ENCODE results near the gene RNF138. TPM values are rescaled to one million over a fixed set of nuclear protein-coding genes. Genes with fewer than 3 reads are reported as not detected.

RNF138 gene
- total RNA-seq, 4 donors from 2014 or later, result 13.2 to 28.6 (median 15.4) TPM

GRCh38 chr18:32091325-32091723 is 350 bp upstream of the RNF138 start:
- DNase-seq, result no peak
- 22 to 35% methylated on average over 6 to 7 of the region's 7 CpGs for WGBS, 2 donors

GRCh38 chr18:32092422-32093101 is 888 bp downstream of the RNF138 start:
- Histone ChIP-seq H3K9me3 (no peaks in the 10 kb centered on the region), H3K4me3 (peak overlapping the region; percentile 75 to 96 (median 83)), H3K27ac (peak overlapping the region; percentile 99 to 100 (median 100)), H3K27me3 (no peaks in the 10 kb centered on the region), H3K36me3 (peaks cover 0 to 11% (median 0%) of the 10 kb centered on the region in 3 donors), H3K4me1 (peaks cover 5 to 53% (median 20%) of the 10 kb centered on the region in 3 donors)
- WGBS, 2 donors, result 0 to 3% methylated on average over 1 to 19 of the region's 77 CpGs
- peak; percentile 90 for DNase-seq
- peak in 3 of 4 donors; percentile 26 to 62 (median 58) for TF ChIP-seq POLR2A (IDR thresholded peaks at IDR 0.05)
- no peak for TF ChIP-seq CTCF (IDR thresholded peaks at IDR 0.05)
- intact Hi-C loops (cut with DNase I), result loop anchor here (5.0 to 10.0 kb wide), 2 partner anchors 75 to 148 kb away; partner anchors contain the start of genes RNF125 and TRAPPC8

More at GRCh38 chr18:32091325-32091723, 350 bp upstream of the RNF138 start:
- Histone ChIP-seq H3K4me3 (peak overlapping the region; percentile 75 to 96 (median 83)), H3K27ac (peak overlapping the region; percentile 99 to 100 (median 100)), H3K36me3 (peaks cover 0 to 11% (median 0%) of the 10 kb centered on the region in 3 donors), H3K4me1 (peaks cover 5 to 45% (median 24%) of the 10 kb centered on the region in 3 donors), H3K27me3 (no peaks in the 10 kb centered on the region), H3K9me3 (no peaks in the 10 kb centered on the region)
- TF ChIP-seq CTCF (IDR thresholded peaks at IDR 0.05), result no peak
- TF ChIP-seq POLR2A (IDR thresholded peaks at IDR 0.05), result no peak
- intact Hi-C loops (cut with DNase I), result loop anchor here (5.0 to 10.0 kb wide), 2 partner anchors 74 to 147 kb away; partner anchors contain the start of genes RNF125 and TRAPPC8

GRCh38 chr18:32093102-32093511 is 1.4 kb downstream of the RNF138 start:
- TF ChIP-seq POLR2A (IDR thresholded peaks at IDR 0.05), result peak in 1 of 4 donors; percentile 15
- TF ChIP-seq CTCF (IDR thresholded peaks at IDR 0.05), result no peak
- DNase-seq, result peak; percentile 12
- 0 to 1% methylated on average over 2 to 30 of the region's 32 CpGs for WGBS, 2 donors
- Histone ChIP-seq H3K27me3 (no peaks in the 10 kb centered on the region), H3K9me3 (no peaks in the 10 kb centered on the region), H3K27ac (peak overlapping the region; percentile 99 to 100 (median 100)), H3K4me1 (peaks cover 5 to 56% (median 20%) of the 10 kb centered on the region in 3 donors), H3K4me3 (peak overlapping the region; percentile 75 to 96 (median 83)), H3K36me3 (peaks cover 0 to 16% (median 0%) of the 10 kb centered on the region in 3 donors)
- intact Hi-C loops (cut with DNase I), result loop anchor here (5.0 to 10.0 kb wide), 2 partner anchors 76 to 148 kb away; partner anchors contain the start of genes RNF125 and TRAPPC8

GRCh38 chr18:32093523-32093922 is 1.8 kb downstream of the RNF138 start:
- Histone ChIP-seq H3K36me3 (peaks cover 0 to 19% (median 0%) of the 10 kb centered on the region in 3 donors), H3K4me1 (peaks cover 5 to 58% (median 20%) of the 10 kb centered on the region in 3 donors), H3K27me3 (no peaks in the 10 kb centered on the region), H3K9me3 (no peaks in the 10 kb centered on the region), H3K4me3 (peak overlapping the region; percentile 75 to 96 (median 83)), H3K27ac (peak overlapping the region; percentile 99 to 100 (median 100))
- intact Hi-C loops (cut with DNase I), result loop anchor here (5.0 to 10.0 kb wide), 2 partner anchors 76 to 149 kb away; partner anchors contain the start of genes RNF125 and TRAPPC8
- DNase-seq, result no peak
- TF ChIP-seq CTCF (IDR thresholded peaks at IDR 0.05) (no peak), POLR2A (IDR thresholded peaks at IDR 0.05) (no peak)
- WGBS, 2 donors, result 4 to 8% methylated on average over 7 of the region's 7 CpGs
